Right lobe of liver (tissue), 6 donors: ENCODE results near the gene KEAP1. TPM values are rescaled to one million over a fixed set of nuclear protein-coding genes. Genes with fewer than 3 reads are reported as not detected.
"Not testable (repeated sequence)": the region's sequence is repeated elsewhere in the genome, so short reads cannot be mapped to it uniquely, and the experiment has no call there.

ENCODE experiments used
- ATAC-seq, 4 donors: fragments of 200-7000 bp; cut with Tn5 transposase; one replicate each; pipeline ENCODE4 v1.9.1; 2020; ENCODE audit warnings: mild to moderate bottlenecking in 4 of 4, moderate library complexity in 4 of 4
- DNase-seq, 3 donors: peaks; one replicate each; pipeline ENCODE4 v3.0.0-alpha.2; 2020
- H3K27ac ChIP-seq, 3 donors: fragments of 200-600 bp; one replicate each; pipeline ENCODE4 v1.8.0; 2022
- H3K27me3 ChIP-seq, 2 donors: fragments of 200-600 bp; one replicate each; pipeline ENCODE4 v1.8.0; 2022
- H3K36me3 ChIP-seq, 4 donors: fragments of 200-600 bp; sonication (generic) in 1 of 4; one replicate each; pipeline versions ENCODE4 v1.5.1 to v1.8.0; 2017 to 2022; ENCODE audit warnings: control low read depth in 1 of 4
- H3K4me1 ChIP-seq, 4 donors: fragments of 200-600 bp; sonication (generic) in 1 of 4; one replicate each; pipeline versions ENCODE4 v1.5.1 to v1.8.0; 2017 to 2022; ENCODE audit warnings: control low read depth in 1 of 4
- H3K4me3 ChIP-seq, 3 donors: fragments of 200-600 bp; one replicate each; pipeline ENCODE4 v1.8.0; 2022
- H3K9me3 ChIP-seq, 4 donors: fragments of 200-600 bp; sonication (generic) in 1 of 4; one replicate each; pipeline versions ENCODE4 v1.5.1 to v1.8.0; 2017 to 2022; ENCODE audit warnings: control low read depth in 1 of 4
- POLR2A ChIP-seq: fragments of 450-650 bp; IDR thresholded peaks from one replicate; pipeline ENCODE4 v1.6.1; 2017; ENCODE audit warnings: antibody characterized with exemption, mild to moderate bottlenecking
- WGBS: methylation state at CpG from one replicate; pipeline ENCODE4 v1.1.6; 2018; ENCODE audit warnings: low coverage, low lambda C conversion rate; ENCODE audit not compliant: insufficient coverage; ENCODE audit errors: missing lambda C conversion rate; 5-methylcytosine and 5-hydroxymethylcytosine counted together
- intact Hi-C, 2 donors: fragments of 100-400 bp; cut with DNase I; formaldehyde crosslinking; loops; one replicate each; pipeline versions ENCODE4 v1.11.2 to v1.14.1; 2022
- long read RNA-seq: library from polyadenylated mRNA; unstranded; transcript quantifications from one replicate; pipeline ENCODE4 v2.0.0, GENCODE V29; 2019
- total RNA-seq, 6 experiments: library from RNA; depleted of rRNA in 2 of 6; stranded (reverse); fragments of >200 nt in 2 of 6; fragmentation: NEBNext Ultra II Directional in 3 of 6; extraction: Animal tissue kit (Norgen Biotek cat#: 25700) in 3 of 6; gene quantifications; one replicate each; pipeline versions ENCODE4 v1.1.0 to v1.2.4, GENCODE V29; 2016 to 2023
- TF ChIP-seq, protein P1 (sequence below), 4 donors: fragments of 200-600 bp in 3 of 4; fragments of 450-650 bp in 1 of 4; IDR thresholded peaks; one replicate each; pipeline versions ENCODE4 v1.5.1 to v1.8.0; 2016 to 2022; ENCODE audit warnings: antibody characterized with exemption in 4 of 4, mild to moderate bottlenecking in 2 of 4
- donor health status: DM: no; HTN: yes; CAD: no.
- donor health status: DM: no; HTN: no; CAD: no.
- donor health status: DM: no; HTN: no; CAD: no.
- donor health status: DM: no; HTN: yes; CAD: no.
- donor health status: DM: no; HTN: yes; CAD: no.

Gene KEAP1
- total RNA-seq = 10 to 100 TPM; 36.7 to 60.7 (median 41.2) TPM
- long read RNA-seq, transcript KEAP1-202 (6 exons, 2,648 nt) = major isoform, 11 of 16 reads
- long read RNA-seq, partial matches to known transcripts = 3 of 16 reads
- long read RNA-seq, other reads (novel, unspliced or antisense) = 0 of 16 reads

DNA sequence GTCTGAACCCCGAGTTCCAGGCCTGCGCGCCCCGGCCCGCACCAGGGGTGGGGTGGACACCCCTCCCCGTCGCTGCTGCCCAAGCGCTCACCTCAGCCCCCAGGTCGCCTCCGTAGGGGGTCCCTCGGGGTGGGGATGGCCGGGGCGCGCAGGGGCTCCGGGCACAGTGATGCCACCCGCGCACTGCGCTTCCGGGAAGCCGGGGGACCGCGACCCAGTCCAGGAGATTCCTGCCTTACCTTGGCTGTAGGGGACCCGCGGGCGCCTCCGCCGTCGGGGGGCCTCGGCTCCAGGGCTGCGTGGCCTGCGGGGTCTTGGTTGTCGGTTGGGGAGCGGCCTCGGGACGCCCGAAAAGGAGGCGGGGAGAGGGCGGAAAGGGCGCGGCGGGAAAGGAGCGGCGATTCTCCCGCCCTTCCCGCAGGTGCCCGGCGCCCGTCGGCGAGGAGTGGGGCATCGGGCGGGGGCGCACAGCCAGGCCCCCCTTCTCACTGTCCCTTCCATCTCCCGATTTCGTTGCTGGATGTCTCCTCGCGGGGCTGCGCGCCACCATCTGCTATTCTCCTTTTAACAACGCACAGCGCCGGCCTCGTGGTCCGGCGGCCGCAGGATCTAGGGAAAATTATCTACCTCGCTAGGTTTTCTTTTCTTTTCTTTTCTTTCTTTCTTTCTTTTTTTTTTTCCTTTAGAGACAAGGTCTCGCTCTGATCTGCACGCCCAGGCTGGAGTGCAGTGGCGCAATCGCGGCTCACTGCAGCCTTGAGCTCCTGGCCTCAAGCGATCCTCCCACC lies at the start of gene KEAP1:
KEAP1 (minus strand) TSS at position 355 of the 788 bp plus-strand sequence. CDS start 3,323 bp downstream, outside the sequence.
- DNase-seq = peak in 2 of 3 donors; percentile 58 to 68
- no peaks in the 10 kb centered on the region for H3K9me3 ChIP-seq
- peak; percentile 0 to 7 (median 2) for ATAC-seq
- no peak for TF ChIP-seq POLR2A
- TF ChIP-seq, protein P1, sequence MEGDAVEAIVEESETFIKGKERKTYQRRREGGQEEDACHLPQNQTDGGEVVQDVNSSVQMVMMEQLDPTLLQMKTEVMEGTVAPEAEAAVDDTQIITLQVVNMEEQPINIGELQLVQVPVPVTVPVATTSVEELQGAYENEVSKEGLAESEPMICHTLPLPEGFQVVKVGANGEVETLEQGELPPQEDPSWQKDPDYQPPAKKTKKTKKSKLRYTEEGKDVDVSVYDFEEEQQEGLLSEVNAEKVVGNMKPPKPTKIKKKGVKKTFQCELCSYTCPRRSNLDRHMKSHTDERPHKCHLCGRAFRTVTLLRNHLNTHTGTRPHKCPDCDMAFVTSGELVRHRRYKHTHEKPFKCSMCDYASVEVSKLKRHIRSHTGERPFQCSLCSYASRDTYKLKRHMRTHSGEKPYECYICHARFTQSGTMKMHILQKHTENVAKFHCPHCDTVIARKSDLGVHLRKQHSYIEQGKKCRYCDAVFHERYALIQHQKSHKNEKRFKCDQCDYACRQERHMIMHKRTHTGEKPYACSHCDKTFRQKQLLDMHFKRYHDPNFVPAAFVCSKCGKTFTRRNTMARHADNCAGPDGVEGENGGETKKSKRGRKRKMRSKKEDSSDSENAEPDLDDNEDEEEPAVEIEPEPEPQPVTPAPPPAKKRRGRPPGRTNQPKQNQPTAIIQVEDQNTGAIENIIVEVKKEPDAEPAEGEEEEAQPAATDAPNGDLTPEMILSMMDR (IDR thresholded peaks at IDR 0.05) = no peak
- 12% methylated on average over 24 of the region's 73 CpGs for WGBS
- H3K36me3 ChIP-seq = peaks cover 0 to 11% (median 0%) of the 10 kb centered on the region in 4 donors
- peaks cover 0 to 36% (median 18%) of the 10 kb centered on the region in 4 donors for H3K4me1 ChIP-seq
- intact Hi-C loops = no loop called here
- no peaks in the 10 kb centered on the region for H3K27me3 ChIP-seq
- peak within 1 kb of the TSS; percentile 98 to 99 (median 98) for H3K27ac ChIP-seq
- H3K4me3 ChIP-seq = peak within 1 kb of the TSS; percentile 91 to 100 (median 92)

DNA sequence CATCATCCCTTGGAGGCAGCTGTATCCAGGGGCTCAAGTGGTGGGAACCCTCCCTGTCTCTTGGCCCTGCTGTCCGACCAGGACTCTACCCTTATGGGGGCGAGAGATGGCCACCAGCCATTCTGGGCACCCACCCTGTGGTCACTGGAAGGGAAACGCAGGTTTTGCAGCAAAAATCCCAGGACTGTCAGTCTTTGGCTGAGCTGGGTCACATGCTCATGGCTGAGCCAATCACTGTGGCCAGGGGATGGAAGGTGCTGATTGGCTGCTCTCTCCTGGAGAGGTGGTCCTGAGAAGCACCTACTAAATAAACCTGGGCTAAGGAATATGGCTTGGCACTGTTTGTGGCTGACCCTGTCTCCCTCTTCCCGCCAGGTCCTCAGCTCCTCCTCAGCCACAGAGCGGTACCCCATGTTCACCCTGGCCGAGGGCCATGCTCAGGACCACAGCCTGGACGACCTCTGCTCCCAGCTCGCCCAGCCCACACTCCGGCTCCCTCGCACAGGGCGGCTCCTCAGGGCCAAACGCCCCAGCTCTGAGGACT lies 49.4 kb upstream of the KEAP1 start:
- H3K4me3 ChIP-seq = no peak overlapping the region
- no peaks in the 10 kb centered on the region for H3K27me3 ChIP-seq
- ATAC-seq (peak; percentile 12 to 48 (median 22)), DNase-seq (no peak)
- H3K36me3 ChIP-seq = peaks cover 0 to 78% (median 24%) of the 10 kb centered on the region in 4 donors
- no peaks in the 10 kb centered on the region for H3K4me1 ChIP-seq
- no peaks in the 10 kb centered on the region for H3K9me3 ChIP-seq
- 49% methylated on average over 6 of the region's 12 CpGs for WGBS
- TF ChIP-seq, protein P1 (IDR thresholded peaks at IDR 0.05) = no peak
- no peak for TF ChIP-seq POLR2A
- no peak overlapping the region for H3K27ac ChIP-seq
- intact Hi-C loops = no loop called here

DNA sequence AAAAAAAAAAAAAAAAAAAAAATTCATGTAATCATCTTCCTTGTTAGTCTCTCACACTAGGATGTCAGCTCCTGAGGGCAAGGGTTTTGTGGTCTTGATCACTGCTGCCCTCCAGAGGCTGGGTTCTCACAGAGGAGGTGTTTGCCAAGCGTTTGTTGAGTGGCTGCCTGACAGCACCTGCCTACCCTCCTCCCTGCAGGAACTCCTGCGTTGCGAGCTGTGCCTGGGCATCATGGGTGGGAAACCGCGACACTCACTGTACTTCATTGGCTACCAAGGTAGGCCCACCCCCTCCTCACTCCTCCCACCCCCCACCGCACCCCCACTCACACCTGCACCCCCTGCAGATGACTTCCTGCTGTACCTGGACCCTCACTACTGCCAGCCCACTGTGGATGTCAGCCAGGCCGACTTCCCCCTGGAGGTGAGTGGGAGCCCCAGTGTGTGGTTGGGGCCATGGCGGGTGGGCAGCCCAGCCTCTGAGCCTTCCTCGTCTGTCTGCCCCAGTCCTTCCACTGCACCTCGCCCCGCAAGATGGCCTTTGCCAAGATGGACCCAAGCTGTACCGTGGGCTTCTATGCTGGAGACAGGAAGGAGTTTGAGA lies 48.6 kb upstream of the KEAP1 start:
- peaks cover 0 to 78% (median 21%) of the 10 kb centered on the region in 4 donors for H3K36me3 ChIP-seq
- WGBS = 86% methylated on average over 2 of the region's 12 CpGs
- H3K4me3 ChIP-seq = no peak overlapping the region
- peak; percentile 16 to 66 (median 43) for ATAC-seq
- DNase-seq = no peak
- H3K27ac ChIP-seq = no peak overlapping the region
- TF ChIP-seq, protein P1 (IDR thresholded peaks at IDR 0.05) = peak in 1 of 4 donors; percentile 33
- no peak for TF ChIP-seq POLR2A
- H3K9me3 ChIP-seq = no peaks in the 10 kb centered on the region
- H3K27me3 ChIP-seq = no peaks in the 10 kb centered on the region
- no peaks in the 10 kb centered on the region for H3K4me1 ChIP-seq
- intact Hi-C loops = no loop called here

DNA sequence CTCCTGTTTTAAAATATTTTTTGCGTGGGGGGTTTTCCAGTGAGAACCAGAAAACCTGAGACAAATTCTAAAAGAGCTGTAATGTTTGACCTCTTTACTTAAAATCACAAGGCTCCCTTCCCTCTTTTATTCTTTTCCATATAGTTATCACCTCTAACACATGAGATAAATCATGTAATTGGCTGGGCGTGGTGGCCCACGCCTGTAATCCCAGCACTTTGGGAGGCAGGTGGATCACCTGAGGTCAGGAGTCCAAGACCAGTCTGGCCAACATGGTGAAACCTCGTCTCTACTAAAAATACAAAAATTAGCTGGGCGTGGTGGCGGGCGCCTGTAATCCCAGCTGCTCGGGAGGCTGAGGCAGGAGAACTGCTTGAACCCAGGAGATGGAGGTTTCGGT lies 47.9 kb upstream of the KEAP1 start:
- H3K27me3 ChIP-seq, ATAC-seq, intact Hi-C loops, H3K9me3 ChIP-seq, H3K4me1 ChIP-seq, H3K4me3 ChIP-seq, H3K27ac ChIP-seq, DNase-seq: not testable (repeated sequence)
- peaks cover 0 to 80% (median 21%) of the 10 kb centered on the region in 4 donors for H3K36me3 ChIP-seq
- 97% methylated on average over 9 of the region's 9 CpGs for whole genome bisulfite sequencing
